ACC112 (cell line): Measurements from ENCODE around the gene PNLIPRP3.

Experiments used
- H2AFZ ChIP-seq: fragments of 200-600 bp; sonication (generic); one replicate; pipeline ENCODE4 v1.6.0; 2017; ENCODE audit warnings: antibody characterized with exemption, low read length; ENCODE audit not compliant: unreplicated experiment
- H3K27ac ChIP-seq: fragments of 200-600 bp; sonication (generic); 2 replicates; pipeline ENCODE4 v1.5.1; 2014; ENCODE audit warnings: low read depth, mild to moderate bottlenecking, antibody characterized with exemption, low read length, moderate library complexity
- H3K27me3 ChIP-seq: fragments of 200-600 bp; sonication (generic); 2 replicates; pipeline ENCODE4 v1.6.1; 2014; ENCODE audit warnings: mild to moderate bottlenecking, antibody characterized with exemption, low read length, moderate library complexity, mixed read lengths; ENCODE audit not compliant: insufficient read depth
- H3K36me3 ChIP-seq: fragments of 200-600 bp; sonication (generic); 2 replicates; pipeline ENCODE4 v1.6.1; 2016; ENCODE audit warnings: mild to moderate bottlenecking, antibody characterized with exemption, low read length, moderate library complexity, mixed read lengths; ENCODE audit not compliant: insufficient read depth
- H3K4me1 ChIP-seq: fragments of 200-600 bp; sonication (generic); one replicate; pipeline ENCODE4 v1.6.1; 2016; ENCODE audit warnings: low read length, mixed read lengths; ENCODE audit not compliant: insufficient read depth, unreplicated experiment, control insufficient read depth
- H3K4me3 ChIP-seq: fragments of 200-600 bp; sonication (generic); 2 replicates; pipeline ENCODE4 v1.5.1; 2014; ENCODE audit warnings: mild to moderate bottlenecking, low read depth, low read length
- H3K79me2 ChIP-seq: fragments of 200-600 bp; sonication (generic); one replicate; pipeline ENCODE4 v1.6.0; 2016; ENCODE audit warnings: low read length; ENCODE audit not compliant: control insufficient read depth, unreplicated experiment, insufficient read depth

Gene PNLIPRP3

GRCh38 chr10:116450861-116451260, 23.2 kb downstream of the PNLIPRP3 start:
- Histone ChIP-seq H3K4me3 (no peak overlapping the region), H3K36me3 (no peaks in the 10 kb centered on the region), H3K4me1 (no peaks in the 10 kb centered on the region), H3K27me3 (peaks cover 12% of the 10 kb centered on the region), H2AFZ (no peak overlapping the region), H3K27ac (no peak overlapping the region), H3K79me2 (no peaks in the 10 kb centered on the region)

- H3K4me3 ChIP-seq: no peak overlapping the region
- no peaks in the 10 kb centered on the region for H3K79me2 ChIP-seq
- H2AFZ ChIP-seq: no peak overlapping the region
- no peaks in the 10 kb centered on the region for H3K4me1 ChIP-seq
- H3K27me3 ChIP-seq: peaks cover 12% of the 10 kb centered on the region
- no peak overlapping the region for H3K27ac ChIP-seq
- no peaks in the 10 kb centered on the region for H3K36me3 ChIP-seq
Observed at GRCh38 chr10:116451711-116452337, 24.2 kb downstream of the PNLIPRP3 start.

GRCh38 chr10:116452338-116452720, 24.7 kb downstream of the PNLIPRP3 start:
- Histone ChIP-seq H3K4me3 (no peak overlapping the region), H3K27me3 (peaks cover 13% of the 10 kb centered on the region), H2AFZ (no peak overlapping the region), H3K4me1 (no peaks in the 10 kb centered on the region), H3K27ac (no peak overlapping the region), H3K36me3 (no peaks in the 10 kb centered on the region), H3K79me2 (no peaks in the 10 kb centered on the region)

- Histone ChIP-seq H3K36me3 (no peaks in the 10 kb centered on the region), H3K4me3 (no peak overlapping the region), H3K27me3 (peaks cover 22% of the 10 kb centered on the region), H2AFZ (no peak overlapping the region), H3K4me1 (no peaks in the 10 kb centered on the region), H3K79me2 (no peaks in the 10 kb centered on the region), H3K27ac (no peak overlapping the region)
Observed at GRCh38 chr10:116457488-116457887, 29.8 kb downstream of the PNLIPRP3 start.

GRCh38 chr10:116460219-116460618, 32.6 kb downstream of the PNLIPRP3 start:
- Histone ChIP-seq H3K27me3 (peaks cover 18% of the 10 kb centered on the region), H3K79me2 (no peaks in the 10 kb centered on the region), H2AFZ (no peak overlapping the region), H3K4me1 (no peaks in the 10 kb centered on the region), H3K36me3 (no peaks in the 10 kb centered on the region), H3K27ac (no peak overlapping the region), H3K4me3 (no peak overlapping the region)

- Histone ChIP-seq H2AFZ (no peak overlapping the region), H3K4me1 (no peaks in the 10 kb centered on the region), H3K79me2 (no peaks in the 10 kb centered on the region), H3K4me3 (no peak overlapping the region), H3K27me3 (peaks cover 18% of the 10 kb centered on the region), H3K36me3 (no peaks in the 10 kb centered on the region), H3K27ac (no peak overlapping the region)
Observed at GRCh38 chr10:116461680-116462079, 34.0 kb downstream of the PNLIPRP3 start.

- Histone ChIP-seq H3K79me2 (no peaks in the 10 kb centered on the region), H3K36me3 (no peaks in the 10 kb centered on the region), H3K4me3 (no peak overlapping the region), H3K27ac (no peak overlapping the region), H3K4me1 (no peaks in the 10 kb centered on the region), H3K27me3 (peaks cover 13% of the 10 kb centered on the region), H2AFZ (no peak overlapping the region)
Observed at GRCh38 chr10:116464257-116464656, 36.6 kb downstream of the PNLIPRP3 start.

- no peak overlapping the region for H2AFZ ChIP-seq
- H3K36me3 ChIP-seq: no peaks in the 10 kb centered on the region
- no peaks in the 10 kb centered on the region for H3K79me2 ChIP-seq
- no peak overlapping the region for H3K27ac ChIP-seq
- H3K4me3 ChIP-seq: no peak overlapping the region
- no peaks in the 10 kb centered on the region for H3K4me1 ChIP-seq
- H3K27me3 ChIP-seq: peaks cover 9% of the 10 kb centered on the region; the same call in 1 of the 2 replicates
Observed at GRCh38 chr10:116465546-116465945, 37.9 kb downstream of the PNLIPRP3 start.

GRCh38 chr10:116466715-116467422, 39.2 kb downstream of the PNLIPRP3 start:
- Histone ChIP-seq H3K79me2 (no peaks in the 10 kb centered on the region), H3K36me3 (no peaks in the 10 kb centered on the region), H2AFZ (no peak overlapping the region)

GRCh38 chr10:116469437-116469836, 41.8 kb downstream of the PNLIPRP3 start:
- no peaks in the 10 kb centered on the region for H3K79me2 ChIP-seq
- no peaks in the 10 kb centered on the region for H3K36me3 ChIP-seq
- no peaks in the 10 kb centered on the region for H3K4me1 ChIP-seq
- H3K27ac ChIP-seq: no peak overlapping the region
- H3K4me3 ChIP-seq: no peak overlapping the region
- no peaks in the 10 kb centered on the region for H3K27me3 ChIP-seq
- H2AFZ ChIP-seq: no peak overlapping the region

More at GRCh38 chr10:116466715-116467422, 39.2 kb downstream of the PNLIPRP3 start:
- Histone ChIP-seq H3K4me3 (no peak overlapping the region), H3K27me3 (0 out of 2 replicates have a peak, but pooled peaks cover 3% of the 10 kb centered on the region), H3K27ac (no peak overlapping the region), H3K4me1 (no peaks in the 10 kb centered on the region)

GRCh38 chr10:116470071-116470470, 42.4 kb downstream of the PNLIPRP3 start:
- no peaks in the 10 kb centered on the region for H3K27me3 ChIP-seq
- H3K79me2 ChIP-seq: no peaks in the 10 kb centered on the region
- no peaks in the 10 kb centered on the region for H3K4me1 ChIP-seq
- no peak overlapping the region for H3K27ac ChIP-seq
- no peaks in the 10 kb centered on the region for H3K36me3 ChIP-seq
- H2AFZ ChIP-seq: no peak overlapping the region
- no peak overlapping the region for H3K4me3 ChIP-seq
